Smooth muscle cell (in vitro differentiated cells): ENCODE measurements around the gene XRCC5. TPM values are rescaled to one million over a fixed set of nuclear protein-coding genes. Genes with fewer than 3 reads are reported as not detected.

ENCODE experiments used
- DNase-seq: peaks from one replicate; lab custom pipeline; 2025; ENCODE audit not compliant: unreplicated experiment; lab: John Stamatoyannopoulos, UW
- H2AFZ ChIP-seq: fragments of 200-600 bp; sonication (generic); 2 replicates; pipeline ENCODE4 v1.6.0; 2016; ENCODE audit warnings: antibody characterized with exemption, low read depth, mild to moderate bottlenecking
- H3F3A ChIP-seq: fragments of 200-600 bp; sonication (generic); 2 replicates; pipeline ENCODE4 v1.6.0; 2017; ENCODE audit warnings: antibody characterized with exemption, low read depth
- H3K27ac ChIP-seq: fragments of 200-600 bp; sonication (generic); 2 replicates; pipeline ENCODE4 v1.5.1; 2016; ENCODE audit warnings: low read depth, mild to moderate bottlenecking
- H3K27me3 ChIP-seq: fragments of 200-600 bp; sonication (generic); 2 replicates; pipeline ENCODE4 v1.6.1; 2016; ENCODE audit warnings: low read depth, mild to moderate bottlenecking
- H3K36me3 ChIP-seq: fragments of 200-600 bp; sonication (generic); 2 replicates; pipeline ENCODE4 v1.5.1; 2016; ENCODE audit warnings: low read depth
- H3K4me1 ChIP-seq: fragments of 200-600 bp; sonication (generic); 2 replicates; pipeline ENCODE4 v1.5.1; 2016; ENCODE audit warnings: low read depth
- H3K4me2 ChIP-seq: fragments of 200-600 bp; sonication (generic); 2 replicates; pipeline ENCODE4 v1.6.0; 2016; ENCODE audit warnings: mild to moderate bottlenecking
- H3K4me3 ChIP-seq: fragments of 200-600 bp; sonication (generic); 2 replicates; pipeline ENCODE4 v1.5.1; 2016; ENCODE audit warnings: mild to moderate bottlenecking
- H3K79me2 ChIP-seq: fragments of 200-600 bp; sonication (generic); 2 replicates; pipeline ENCODE4 v1.6.0; 2016; ENCODE audit warnings: low read depth, mild to moderate bottlenecking
- H3K9ac ChIP-seq: fragments of 200-600 bp; sonication (generic); 2 replicates; pipeline ENCODE4 v1.6.0; 2016; ENCODE audit warnings: low read depth
- H3K9me3 ChIP-seq: fragments of 200-600 bp; sonication (generic); replicated peaks from 2 replicates; pipeline ENCODE4 v1.5.1; 2016; ENCODE audit warnings: low read depth
- H4K20me1 ChIP-seq: fragments of 200-600 bp; sonication (generic); 2 replicates; pipeline ENCODE4 v1.6.0; 2016; ENCODE audit warnings: low read depth
- CTCF ChIP-seq: fragments of 200-600 bp; sonication (generic); IDR thresholded peaks from 2 replicates; pipeline ENCODE4 v1.5.1; 2017; ENCODE audit warnings: borderline replicate concordance, mild to moderate bottlenecking, antibody characterized with exemption; ENCODE audit not compliant: insufficient read depth, poor library complexity, severe bottlenecking
- WGBS: methylation state at CpG from one replicate; pipeline ENCODE4 v1.1.7; 2016; ENCODE audit warnings: low lambda C conversion rate; 5-methylcytosine and 5-hydroxymethylcytosine counted together
- polyA plus RNA-seq: library from polyadenylated mRNA; unstranded; fragments of >200 nt; fragmentation: Nextera tagmentation; extraction: Ambion mirVana; gene quantifications from 2 replicates; pipeline ENCODE4 v1.2.1, GENCODE V29; 2016
- total RNA-seq: library from RNA; depleted of rRNA; stranded (reverse); fragments of >200 nt; gene quantifications from 2 replicates; pipeline ENCODE4 v1.2.3, GENCODE V29; 2014

XRCC5 gene
- total and polyA plus RNA-seq, 2 experiments from 2014 or later: 197 to 266 TPM

- Histone ChIP-seq H3K36me3 (no peaks in the 10 kb centered on the region), H3F3A (peaks cover 13% of the 10 kb centered on the region), H3K4me2 (no peak overlapping the region), H3K4me3 (no peak overlapping the region), H3K79me2 (no peaks in the 10 kb centered on the region), H2AFZ (no peak overlapping the region), H3K9me3 (no peaks in the 10 kb centered on the region), H4K20me1 (no peaks in the 10 kb centered on the region), H3K27me3 (no peaks in the 10 kb centered on the region), H3K4me1 (peaks cover 7% of the 10 kb centered on the region), H3K27ac (peak overlapping the region; percentile 39), H3K9ac (no peak overlapping the region)
- peak; percentile 31 for TF ChIP-seq CTCF
- WGBS: 39% methylated on average over 4 of the region's 4 CpGs
- no peak for DNase-seq
Observed at GRCh38 chr2:216222650-216223352, 113.7 kb downstream of the XRCC5 start.

GRCh38 chr2:216224388-216224787, 115.2 kb downstream of the XRCC5 start:
- Histone ChIP-seq H3K9ac (no peak overlapping the region), H3K27me3 (no peaks in the 10 kb centered on the region), H3K4me1 (no peaks in the 10 kb centered on the region), H3K4me2 (no peak overlapping the region), H3K36me3 (peaks cover 4% of the 10 kb centered on the region), H2AFZ (no peak overlapping the region), H3F3A (no peaks in the 10 kb centered on the region), H3K79me2 (no peaks in the 10 kb centered on the region), H4K20me1 (no peaks in the 10 kb centered on the region), H3K4me3 (no peak overlapping the region), H3K27ac (no peak overlapping the region), H3K9me3 (no peaks in the 10 kb centered on the region)
- no peak for TF ChIP-seq CTCF
- WGBS: 96% methylated on average over 1 of the region's 1 CpG
- DNase-seq: no peak

- Histone ChIP-seq H3K27me3 (no peaks in the 10 kb centered on the region), H3K4me3 (no peak overlapping the region), H3K4me2 (no peak overlapping the region), H3K79me2 (no peaks in the 10 kb centered on the region), H3K4me1 (no peaks in the 10 kb centered on the region), H2AFZ (no peak overlapping the region), H4K20me1 (no peaks in the 10 kb centered on the region), H3K9ac (no peak overlapping the region), H3K9me3 (peaks cover 9% of the 10 kb centered on the region), H3K27ac (no peak overlapping the region), H3K36me3 (peaks cover 7% of the 10 kb centered on the region), H3F3A (no peaks in the 10 kb centered on the region)
- DNase-seq: no peak
- no peak for TF ChIP-seq CTCF
- 95% methylated on average over 5 of the region's 5 CpGs for WGBS
Observed at GRCh38 chr2:216229277-216229914, 120.2 kb downstream of the XRCC5 start.

- H2AFZ ChIP-seq: no peak overlapping the region
- no peak overlapping the region for H3K9ac ChIP-seq
- H3K27me3 ChIP-seq: no peaks in the 10 kb centered on the region
- no peaks in the 10 kb centered on the region for H3K79me2 ChIP-seq
- no peak for DNase-seq
- peaks cover 7% of the 10 kb centered on the region for H3K36me3 ChIP-seq
- no peak overlapping the region for H3K4me3 ChIP-seq
- H3K27ac ChIP-seq: no peak overlapping the region
- no peak for TF ChIP-seq CTCF
- H3K4me1 ChIP-seq: no peaks in the 10 kb centered on the region
- H3K9me3 ChIP-seq: peaks cover 9% of the 10 kb centered on the region
- 0% methylated on average over 1 of the region's 1 CpG for WGBS
- H4K20me1 ChIP-seq: no peaks in the 10 kb centered on the region
- H3K4me2 ChIP-seq: no peak overlapping the region
- no peaks in the 10 kb centered on the region for H3F3A ChIP-seq
Observed at GRCh38 chr2:216231867-216232266, 122.7 kb downstream of the XRCC5 start.
